ENCODE results near the gene JAK1. TPM values are rescaled to one million over a fixed set of nuclear protein-coding genes. Genes with fewer than 3 reads are reported as not detected.

JAK1 gene
- total and polyA plus RNA-seq, 12 donors: 23.4 to 155 (median 91.1) TPM

GRCh38 chr1:65009724-65010420, 43.5 kb upstream of the JAK1 start:
- H3K4me3 ChIP-seq: no peak overlapping the region
- 92 to 95% (median 94%) methylated on average over 5 of the region's 5 CpGs for WGBS, 4 donors
- no peaks in the 10 kb centered on the region for H3K9me3 ChIP-seq (replicated peaks in 1 of 3)
- no peak overlapping the region for H3K27ac ChIP-seq
- peaks cover 11 to 13% of the 10 kb centered on the region in 2 donors for H3K4me1 ChIP-seq (replicated peaks in 1 of 2)
- DNase-seq: no peak
- H3K27me3 ChIP-seq: no peaks in the 10 kb centered on the region
- intact Hi-C loops (cut with DNase I): no loop called here
- H3K36me3 ChIP-seq (replicated peaks in 1 of 2): no peaks in the 10 kb centered on the region
- TF ChIP-seq CTCF (IDR thresholded peaks at IDR 0.05): no peak
- no peak for TF ChIP-seq POLR2A (IDR thresholded peaks at IDR 0.05)

GRCh38 chr1:65009176-65009575, 42.8 kb upstream of the JAK1 start:
- Histone ChIP-seq H3K27me3 (no peaks in the 10 kb centered on the region), H3K9me3 (replicated peaks in 1 of 3) (no peaks in the 10 kb centered on the region), H3K27ac (no peak overlapping the region), H3K4me1 (replicated peaks in 1 of 2) (peaks cover 11 to 13% of the 10 kb centered on the region in 2 donors), H3K36me3 (replicated peaks in 1 of 2) (no peaks in the 10 kb centered on the region), H3K4me3 (no peak overlapping the region)
- DNase-seq: no peak
- 80 to 91% (median 83%) methylated on average over 1 of the region's 1 CpG for WGBS, 4 donors
- intact Hi-C loops (cut with DNase I): no loop called here
- TF ChIP-seq POLR2A (IDR thresholded peaks at IDR 0.05) (no peak), CTCF (IDR thresholded peaks at IDR 0.05) (no peak)

- Histone ChIP-seq H3K36me3 (replicated peaks in 1 of 2) (no peaks in the 10 kb centered on the region), H3K9me3 (replicated peaks in 1 of 3) (no peaks in the 10 kb centered on the region), H3K27me3 (no peaks in the 10 kb centered on the region), H3K27ac (peak overlapping the region in 3 of 5 donors; percentile 21 to 45 (median 44)), H3K4me1 (replicated peaks in 1 of 2) (peaks cover 13 to 17% of the 10 kb centered on the region in 2 donors), H3K4me3 (no peak overlapping the region)
- 60 to 67% (median 65%) methylated on average over 2 of the region's 2 CpGs for WGBS, 4 donors
- DNase-seq: no peak
- intact Hi-C loops (cut with DNase I): no loop called here
- TF ChIP-seq CTCF (IDR thresholded peaks at IDR 0.05): no peak
- TF ChIP-seq POLR2A (IDR thresholded peaks at IDR 0.05): no peak
These were observed 40.5 kb upstream of the JAK1 start for GRCh38 chr1:65006806-65007205.

- intact Hi-C loops (cut with DNase I): no loop called here
These were observed 36.9 kb upstream of the JAK1 start for GRCh38 chr1:65003316-65003664.

More at GRCh38 chr1:65003316-65003664, 36.9 kb upstream of the JAK1 start:
- H3K9me3 ChIP-seq (replicated peaks in 1 of 3): no peaks in the 10 kb centered on the region
- H3K27me3 ChIP-seq: no peaks in the 10 kb centered on the region
- H3K27ac ChIP-seq: peak overlapping the region; percentile 61 to 98 (median 86)
- no peaks in the 10 kb centered on the region for H3K36me3 ChIP-seq (replicated peaks in 1 of 2)
- H3K4me1 ChIP-seq (replicated peaks in 1 of 2): peaks cover 13 to 20% of the 10 kb centered on the region in 2 donors
- TF ChIP-seq POLR2A (IDR thresholded peaks at IDR 0.05) (no peak), CTCF (IDR thresholded peaks at IDR 0.05) (no peak)
- 17 to 25% (median 20%) methylated on average over 11 of the region's 11 CpGs for WGBS, 4 donors
- DNase-seq: no peak
- peak overlapping the region in 2 of 4 donors; percentile 33 to 66 for H3K4me3 ChIP-seq
